ENCODE results near the gene SFMBT2.
"Not testable (repeated sequence)": the region's sequence is repeated elsewhere in the genome, so short reads cannot be mapped to it uniquely, and the experiment has no call there.

SFMBT2 gene

DNA sequence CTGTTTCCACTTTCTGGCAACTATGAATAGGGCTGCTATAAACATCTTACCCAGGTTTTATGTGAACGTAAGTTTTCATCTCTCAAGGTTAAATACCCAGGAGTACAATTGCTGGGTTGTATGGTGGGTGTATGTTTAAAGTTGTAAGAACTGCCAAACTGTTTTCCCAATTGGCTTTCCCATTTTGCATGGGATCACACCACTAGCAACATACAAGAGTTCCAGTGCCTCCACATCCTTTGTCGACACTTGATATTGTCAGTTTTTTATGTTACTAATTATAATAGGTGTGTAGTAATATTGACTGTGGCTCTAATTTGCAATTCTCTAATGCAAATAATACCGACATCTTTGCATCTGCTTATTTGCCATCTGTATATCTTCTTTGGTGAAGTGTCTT, 82.9 kb downstream of the SFMBT2 start:
- DNase-seq: no peak

DNA sequence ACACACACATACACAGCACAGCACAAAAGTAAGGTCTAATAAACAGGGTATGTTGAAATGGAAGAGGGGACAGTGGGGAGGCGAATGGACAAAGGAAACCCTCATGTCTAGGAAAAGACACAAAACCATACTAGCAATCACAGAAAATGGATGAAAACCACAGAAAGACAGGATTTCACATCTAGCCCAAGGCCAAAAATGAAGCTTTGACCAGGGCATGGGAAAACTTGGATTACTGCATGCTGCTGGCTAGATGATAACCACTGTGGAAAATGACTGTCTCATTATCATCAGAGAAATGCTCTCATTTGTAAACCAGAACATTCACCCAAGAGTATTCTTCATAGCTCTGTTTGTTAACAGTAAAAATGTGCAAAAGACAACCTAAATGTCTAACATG, 88.2 kb downstream of the SFMBT2 start:
- DNase-seq: no peak

DNA sequence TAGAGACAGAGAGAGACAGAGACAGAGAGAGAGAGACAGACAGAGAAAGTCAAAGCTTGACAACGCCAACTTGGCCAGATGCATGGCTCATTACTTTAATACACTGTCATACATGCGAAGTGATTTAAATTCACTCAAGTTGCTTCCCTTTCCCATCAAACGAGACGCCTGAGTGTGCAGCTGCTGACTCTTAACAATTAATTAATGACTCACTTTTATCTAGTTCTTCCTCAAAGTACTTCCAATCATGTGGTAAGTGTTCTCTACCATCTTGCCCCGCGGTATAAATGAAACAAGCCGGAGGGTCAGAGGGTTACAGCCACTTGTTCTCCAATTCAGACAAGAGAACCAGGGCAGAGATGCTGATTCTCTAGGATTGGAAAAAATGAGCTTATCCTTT, 90.8 kb downstream of the SFMBT2 start:
- no peak for DNase-seq

DNA sequence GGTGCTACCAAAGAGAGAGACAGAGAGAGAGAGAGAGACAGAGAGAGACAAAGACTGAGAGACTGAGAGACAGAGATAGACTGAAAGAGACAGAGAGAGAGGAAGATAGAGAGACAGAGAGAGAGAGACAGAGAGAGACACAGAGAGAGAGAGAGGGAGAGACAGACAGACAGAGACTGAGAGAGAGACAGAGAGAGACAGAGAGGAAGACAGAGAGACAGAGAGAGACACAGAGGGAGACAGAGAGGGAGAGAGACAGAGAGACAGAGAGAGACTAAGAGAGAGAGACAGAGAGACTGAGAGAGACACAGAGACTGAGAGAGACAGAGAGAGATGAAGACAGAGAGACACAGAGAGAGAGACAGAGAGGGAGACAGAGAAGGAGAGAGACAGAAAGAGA, 91.2 kb downstream of the SFMBT2 start:
- no peak for DNase-seq

DNA sequence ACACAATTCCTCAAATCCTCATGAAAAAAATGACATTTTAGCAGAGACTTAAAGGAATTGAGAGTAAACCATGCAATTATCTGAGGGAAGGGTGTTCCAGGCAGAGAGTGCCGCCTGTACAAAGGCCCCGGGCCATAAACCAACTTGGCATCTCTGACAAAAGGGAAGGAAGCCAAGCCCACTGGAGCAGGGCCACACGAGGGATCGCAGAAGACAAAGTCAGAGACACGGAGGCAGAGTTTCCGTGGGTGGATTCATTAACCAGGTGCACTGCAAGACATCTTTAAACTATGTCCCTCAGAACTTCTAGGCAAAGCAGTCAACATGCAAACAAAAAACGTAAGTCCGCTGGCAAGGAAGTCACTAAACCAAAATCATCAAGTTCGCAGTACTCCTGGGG, 92.0 kb downstream of the SFMBT2 start:
- DNase-seq: peak in 9 of 51 donors; percentile 17 to 43 (median 29)

DNA sequence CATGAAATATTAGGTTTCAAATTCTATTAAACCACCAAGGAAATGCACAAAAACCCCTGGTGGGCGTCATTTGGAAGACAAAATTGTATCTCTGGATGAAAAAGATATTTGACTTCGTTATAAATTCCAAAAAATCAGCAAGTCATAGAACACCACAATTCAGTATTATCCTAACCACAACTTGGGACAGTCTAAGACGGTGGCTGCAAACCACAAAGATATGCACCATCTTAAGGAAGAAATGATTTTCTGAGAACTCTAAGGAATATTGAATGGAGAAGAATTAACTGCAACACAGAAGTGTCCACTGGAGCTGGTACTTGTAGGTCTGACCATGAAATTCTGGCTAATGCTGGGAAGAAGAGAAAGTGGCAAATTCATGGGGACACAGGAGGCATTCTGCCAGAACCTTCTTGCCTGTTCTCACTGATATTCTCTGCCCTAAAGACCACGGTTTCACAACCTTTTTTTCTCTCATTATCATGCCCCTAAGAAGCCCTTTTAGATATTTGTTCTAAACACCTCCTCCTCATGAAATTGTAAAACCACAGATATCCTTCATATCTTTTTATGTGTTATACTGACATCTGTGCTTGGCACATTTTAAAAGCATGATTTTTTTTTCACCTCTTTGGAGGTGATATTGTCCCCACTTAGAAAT, 92.9 kb downstream of the SFMBT2 start:
- DNase-seq: no peak

DNA sequence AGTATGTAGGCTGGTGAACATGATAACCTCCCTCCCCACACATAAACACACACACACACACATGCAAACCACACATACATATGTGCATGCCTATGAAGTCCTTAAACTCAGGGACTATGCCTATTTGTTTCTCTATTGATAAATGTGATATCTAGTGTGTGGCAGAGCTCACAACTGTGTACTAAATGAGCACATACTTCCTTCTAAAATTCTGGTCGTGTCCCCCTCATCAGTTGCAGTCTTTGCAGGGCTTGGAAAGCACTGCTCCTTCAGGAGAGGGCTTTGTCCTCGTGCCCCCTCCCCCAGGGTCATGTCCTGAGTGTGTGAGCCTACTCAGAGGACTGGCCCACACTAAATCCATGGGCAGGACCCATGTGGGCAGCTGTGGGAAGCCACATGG, 94.0 kb downstream of the SFMBT2 start:
- no peak for DNase-seq

DNA sequence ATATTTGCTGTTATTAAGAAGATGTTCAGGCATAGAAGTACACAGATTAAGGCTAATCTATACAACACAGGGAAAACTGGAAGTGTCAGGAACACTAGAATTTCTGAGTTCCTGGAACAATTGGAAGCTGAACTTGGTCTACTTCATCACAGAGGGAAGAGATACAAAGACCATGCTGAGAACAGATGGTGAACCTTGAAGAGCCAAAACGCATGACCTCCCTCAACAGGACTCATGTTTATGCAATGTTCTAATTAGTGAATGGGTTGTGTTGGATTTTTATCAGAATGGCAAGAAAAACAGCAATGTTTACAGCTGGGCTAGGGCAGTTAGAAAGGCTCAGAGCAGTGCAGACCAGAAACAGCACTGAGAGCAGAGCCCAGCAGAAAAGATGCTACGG, 94.9 kb downstream of the SFMBT2 start:
- no peak for DNase-seq

DNA sequence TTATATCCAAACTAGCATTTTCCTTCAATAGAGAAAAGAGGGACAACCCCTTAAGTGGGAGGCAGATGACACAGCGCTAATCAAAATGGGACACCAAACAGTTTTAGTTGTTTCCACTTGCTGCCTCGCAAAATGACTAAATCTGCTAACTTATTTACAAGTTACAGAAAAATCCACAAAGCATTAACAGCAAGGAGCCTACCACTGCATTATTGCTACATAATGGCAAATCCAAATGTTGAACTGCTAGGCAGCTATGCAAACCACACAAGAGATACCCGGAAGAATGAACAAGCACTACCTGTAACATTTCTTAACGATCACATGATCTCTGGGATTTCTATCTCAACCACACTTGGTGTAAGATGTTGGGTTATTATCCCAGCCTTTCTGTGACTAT, 96.7 kb downstream of the SFMBT2 start:
- no peak for DNase-seq

DNA sequence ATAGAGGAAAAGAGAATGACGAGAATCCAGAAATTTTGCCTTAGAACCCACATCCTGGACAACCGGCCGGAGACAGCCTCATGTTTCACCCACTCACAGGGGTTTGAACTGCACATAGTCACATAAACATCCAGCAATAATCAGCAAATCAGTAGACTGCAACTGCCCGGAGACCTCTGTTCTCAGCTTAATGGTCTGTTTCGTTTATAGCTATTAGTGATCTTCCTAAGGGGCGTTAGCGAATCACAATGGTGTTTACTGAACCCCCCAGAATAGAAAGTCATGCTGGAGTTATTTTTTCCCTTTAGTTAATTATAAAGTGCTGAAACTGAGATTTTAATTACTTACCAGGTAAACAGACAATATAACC, 98.4 kb downstream of the SFMBT2 start:
- no peak for DNase-seq

DNA sequence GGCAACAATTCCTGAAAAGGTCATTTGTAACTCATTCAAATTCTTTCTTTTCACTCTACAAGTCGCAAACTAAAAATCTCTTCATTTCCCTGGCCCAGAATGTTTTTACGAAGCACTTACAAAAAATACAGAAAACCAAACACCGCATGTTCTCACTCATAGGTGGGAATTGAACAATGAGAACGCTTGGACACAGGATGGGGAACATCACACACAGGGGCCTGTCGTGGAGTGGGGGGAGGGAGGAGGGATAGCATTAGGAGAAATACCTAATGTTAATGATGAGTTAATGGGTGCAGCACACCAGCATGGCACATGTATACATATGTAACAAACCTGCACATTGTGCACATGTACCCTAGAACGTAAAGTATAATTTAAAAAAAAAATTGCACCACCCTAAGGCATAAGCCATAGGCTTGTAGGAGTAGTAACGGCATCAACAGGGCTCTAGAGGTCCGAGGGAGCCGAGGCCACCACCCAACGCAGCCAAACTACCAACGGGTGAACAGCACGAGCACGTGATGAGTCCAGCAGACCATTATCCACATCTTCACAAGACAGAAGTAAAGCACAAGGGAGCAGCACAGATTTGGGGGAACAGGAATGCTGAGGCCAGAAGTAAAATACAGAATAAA, 98.9 kb downstream of the SFMBT2 start:
- not testable (repeated sequence) for DNase-seq

DNA sequence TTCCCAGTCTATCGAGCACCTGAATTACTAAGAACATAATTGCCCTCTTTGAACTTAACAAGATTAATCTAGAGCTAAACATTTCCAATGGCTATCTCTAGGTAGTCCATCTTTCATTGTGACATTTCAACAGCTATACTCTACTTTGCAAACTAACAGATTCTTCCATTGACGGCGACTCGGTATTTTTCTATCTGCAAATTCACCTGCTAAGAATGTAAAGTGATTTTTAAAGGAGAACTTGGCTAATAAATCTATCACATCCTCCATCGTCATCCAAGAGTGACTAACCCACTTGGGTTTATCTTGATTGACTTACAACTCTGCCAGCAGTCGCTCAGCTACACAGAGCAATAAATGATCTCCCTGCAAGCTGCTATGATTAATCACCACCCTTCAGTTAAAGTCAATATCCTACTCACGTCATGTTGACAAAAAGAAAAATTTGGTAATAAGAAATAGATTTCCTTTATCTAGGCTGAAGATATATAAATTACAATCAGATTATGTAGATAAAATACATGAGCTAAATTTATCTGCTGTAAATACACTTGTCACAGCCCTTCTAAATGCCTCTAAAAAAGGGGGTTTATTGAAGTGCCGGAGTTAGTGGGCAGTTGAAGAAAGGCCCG, 99.5 kb downstream of the SFMBT2 start:
- no peak for DNase-seq

DNA sequence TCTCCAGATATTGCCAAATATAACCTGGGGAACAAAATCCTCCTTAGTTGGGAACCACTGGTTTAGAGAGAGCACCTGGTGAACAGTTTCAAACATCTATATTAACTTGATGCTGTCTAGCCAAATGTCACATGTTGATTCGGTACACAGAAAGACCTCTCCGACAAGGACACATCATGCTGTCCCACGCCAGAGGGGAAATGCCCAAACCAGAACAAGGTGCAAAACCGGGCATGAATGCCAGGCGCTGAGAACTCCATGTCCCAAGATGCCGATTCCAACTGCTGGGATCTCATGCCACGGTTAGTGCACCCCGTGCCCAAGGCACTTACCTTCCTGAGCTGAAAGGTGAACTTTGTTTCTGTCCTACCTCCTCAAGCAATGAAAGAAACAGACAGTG, 100.8 kb downstream of the SFMBT2 start:
- no peak for DNase-seq

DNA sequence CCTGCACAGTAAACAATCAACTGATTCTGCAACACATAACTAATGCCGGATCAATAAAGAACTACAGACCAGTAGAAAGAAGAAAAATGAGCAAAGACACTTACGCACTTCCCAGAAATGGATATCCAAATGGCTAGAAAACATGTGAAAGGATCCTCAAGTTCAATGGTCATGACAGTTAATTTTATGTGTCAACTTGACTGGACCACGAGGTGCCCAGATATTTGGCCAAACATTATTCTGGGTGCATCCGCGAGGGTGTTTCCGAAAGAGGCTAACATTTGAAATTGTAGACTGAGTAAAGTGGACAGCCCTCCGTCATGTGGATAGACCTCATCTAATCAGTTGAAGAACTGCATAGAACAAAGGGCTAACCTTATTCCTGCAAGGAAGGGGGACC, 102.0 kb downstream of the SFMBT2 start:
- no peak for DNase-seq

DNA sequence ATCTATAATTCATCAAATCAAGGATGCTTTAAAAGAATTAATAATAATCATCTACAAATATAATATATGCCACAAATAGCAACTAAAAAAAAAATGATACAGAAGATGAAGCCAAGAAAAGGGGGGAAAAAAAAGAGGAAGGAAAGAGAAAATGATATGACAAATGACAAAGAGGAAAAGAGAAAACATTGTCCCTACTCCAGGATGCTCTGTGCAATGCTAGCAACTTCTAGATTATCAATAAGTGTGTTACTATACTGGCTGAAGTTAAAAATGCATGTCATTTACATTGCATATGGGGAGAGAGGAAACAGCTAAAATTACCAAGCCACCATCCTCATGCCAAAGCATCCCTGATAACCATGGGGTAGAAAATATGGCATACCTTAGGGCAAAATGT, 104.2 kb downstream of the SFMBT2 start:
- no peak for DNase-seq

DNA sequence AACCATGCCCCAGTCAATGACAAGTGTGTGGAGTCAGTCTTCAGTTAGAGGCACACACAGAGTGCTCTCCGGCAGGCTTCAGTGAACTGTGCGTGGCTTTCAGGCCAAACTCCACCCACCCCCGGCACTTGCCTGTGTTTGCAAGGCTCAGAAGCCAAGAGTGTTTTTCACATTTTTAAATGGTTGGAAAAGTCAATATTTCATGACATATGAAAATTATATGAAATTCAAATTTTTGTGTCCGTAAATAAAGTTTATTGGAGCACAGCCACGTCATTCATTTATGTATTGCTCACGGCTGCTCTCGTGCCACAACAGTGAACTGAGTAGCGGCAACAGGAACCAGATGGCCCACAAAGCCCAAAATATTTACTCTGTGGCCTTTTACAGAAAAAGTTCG, 104.7 kb downstream of the SFMBT2 start:
- peak in 11 of 51 donors; percentile 6 to 28 (median 16) for DNase-seq

DNA sequence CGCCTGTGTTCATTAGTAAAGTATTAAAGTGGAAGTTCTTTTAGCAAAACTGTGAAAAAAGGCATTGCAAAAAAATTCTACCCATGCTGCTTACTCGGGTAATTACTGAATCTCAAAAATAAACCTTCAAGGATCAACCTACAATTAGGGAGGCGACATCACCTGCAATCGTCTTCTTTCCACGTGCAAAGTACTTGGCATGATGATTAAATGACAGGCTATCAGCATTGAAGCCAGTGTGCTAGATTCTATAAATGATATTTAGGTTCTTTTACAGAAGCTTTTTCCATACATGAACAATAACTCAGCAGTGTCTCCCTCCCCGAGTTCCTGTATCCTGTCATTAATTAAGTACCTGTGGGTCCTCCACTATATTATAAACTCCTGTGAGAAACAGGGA, 105.8 kb downstream of the SFMBT2 start:
- no peak for DNase-seq

DNA sequence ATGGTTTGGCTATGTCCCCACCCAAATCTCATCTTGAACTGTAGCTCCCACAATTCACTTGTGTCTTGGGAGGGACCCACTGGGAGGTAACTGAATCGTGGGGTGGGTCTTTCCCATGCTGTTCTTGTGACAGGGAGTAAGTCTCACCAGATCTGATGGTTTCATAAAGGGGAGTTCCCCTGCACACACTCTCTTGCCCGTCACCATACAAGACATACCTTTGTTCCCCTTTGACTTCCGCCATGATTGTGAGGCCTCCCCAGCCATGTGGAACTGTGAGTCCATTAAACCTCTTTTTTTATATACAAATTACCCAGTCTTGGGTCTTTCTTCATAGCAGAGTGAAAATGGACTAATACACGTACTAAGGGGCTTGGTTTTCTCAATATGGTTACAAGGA, 106.7 kb downstream of the SFMBT2 start:
- DNase-seq: no peak

DNA sequence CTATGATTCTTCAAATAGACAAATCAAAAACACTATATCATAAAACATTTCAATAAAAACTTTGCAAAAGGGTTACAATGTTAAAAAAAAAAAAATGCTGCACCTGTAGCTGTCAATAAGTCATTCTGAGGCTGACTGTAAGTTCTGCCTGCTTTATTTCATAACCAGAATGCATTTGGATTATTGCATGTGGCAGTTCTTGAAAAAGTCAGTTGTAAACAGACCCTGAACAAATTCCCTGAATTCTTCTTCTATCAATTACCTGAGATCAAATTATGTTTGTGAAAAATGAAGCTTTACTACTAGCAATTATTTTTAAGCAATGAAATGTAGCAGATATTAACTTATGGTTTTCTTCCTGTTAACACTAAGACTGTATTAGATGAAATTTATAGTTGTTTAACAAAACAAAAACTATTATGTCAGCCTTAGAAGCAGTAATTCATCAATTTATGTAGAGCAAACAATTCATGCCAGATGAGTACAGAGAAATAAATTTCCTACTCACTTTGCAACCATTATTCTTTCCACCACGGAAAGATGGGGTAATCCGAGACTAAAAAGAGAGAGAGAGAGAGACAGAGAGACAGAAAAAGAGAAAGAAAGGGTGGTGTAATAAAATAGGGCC, 107.8 kb downstream of the SFMBT2 start:
- no peak for DNase-seq

DNA sequence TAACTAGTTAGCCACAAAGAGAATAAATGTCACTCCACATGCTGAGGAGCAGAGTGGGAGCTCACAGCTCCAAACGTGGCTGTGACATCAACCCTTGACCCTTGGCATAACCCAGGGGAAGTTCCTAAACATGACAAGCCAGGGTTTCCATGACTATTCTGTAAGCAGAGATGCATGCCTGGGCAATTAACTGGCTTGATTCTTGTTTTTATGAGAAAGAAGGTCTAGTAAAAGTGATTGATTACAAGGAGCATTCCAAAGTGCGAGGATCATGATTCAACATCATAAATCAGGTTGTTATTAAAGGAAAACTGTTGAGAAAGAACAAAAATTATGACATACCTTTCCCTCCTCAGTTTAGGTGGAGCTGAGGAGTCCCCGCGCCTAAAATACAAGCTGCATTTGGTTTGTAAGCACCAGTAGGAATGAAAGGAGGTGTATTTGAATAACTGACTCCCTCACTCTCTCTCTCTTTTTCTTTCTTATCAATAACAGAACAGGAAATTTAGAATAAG, 108.4 kb downstream of the SFMBT2 start:
- DNase-seq: no peak

DNA sequence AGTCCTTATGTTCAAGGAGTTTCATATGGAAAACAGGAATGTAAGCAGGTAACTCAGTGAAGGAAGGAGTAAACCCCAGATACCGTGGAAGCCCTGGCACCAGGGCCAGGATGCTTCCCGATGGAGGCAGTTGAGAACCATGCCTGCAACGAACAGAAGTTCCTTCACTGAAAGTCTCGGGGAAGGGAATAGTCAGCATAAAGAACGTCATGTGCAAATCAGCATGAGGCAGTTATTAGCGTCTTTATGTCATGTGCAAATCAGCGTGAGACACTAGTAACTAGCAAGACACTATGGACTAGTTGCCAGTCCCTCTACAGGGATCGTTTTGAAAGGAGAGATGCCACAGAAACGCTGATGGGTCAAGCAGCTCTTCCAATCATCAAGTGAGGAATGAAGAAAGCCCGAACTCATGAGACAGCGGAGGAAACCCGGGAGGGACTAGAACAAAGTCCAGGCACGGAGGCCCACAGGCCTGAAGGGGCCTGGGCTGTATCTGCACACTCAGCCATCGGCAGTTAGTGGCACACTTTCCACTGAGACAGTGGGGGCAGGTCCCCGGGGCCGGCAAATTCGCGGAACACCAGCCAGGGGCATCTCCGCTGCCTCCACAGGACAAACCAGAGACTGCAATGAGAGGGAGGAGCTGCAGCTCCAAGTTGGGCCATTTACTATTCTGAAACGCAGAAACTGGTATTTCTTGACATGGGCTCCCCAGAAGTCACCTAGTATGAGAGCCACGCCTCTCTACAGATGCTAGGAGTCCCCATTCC, 109.6 kb downstream of the SFMBT2 start:
- DNase-seq: peak in 1 of 51 donors; percentile 13

Data from hypothalamus (tissue), 51 donors.